Ovary (tissue), 9 donors: ENCODE measurements around the gene SUSD2. TPM values are rescaled to one million over a fixed set of nuclear protein-coding genes. Genes with fewer than 3 reads are reported as not detected.

Source experiments
- DNase-seq, 5 donors: peaks; one replicate each; pipeline ENCODE4 v3.0.0-alpha.2; 2019 to 2020
- H3K27ac ChIP-seq, 2 donors: fragments of 200-600 bp; one replicate each; pipeline versions ENCODE4 v1.5.1 to v1.8.0; 2019 to 2022
- H3K27me3 ChIP-seq: fragments of 200-600 bp; one replicate; pipeline ENCODE4 v1.8.0; 2022
- H3K36me3 ChIP-seq: fragments of 200-600 bp; sonication (generic); one replicate; pipeline ENCODE4 v1.5.1; 2019
- H3K4me1 ChIP-seq: one replicate; pipeline ENCODE4 v1.8.1; 2013; ENCODE audit warnings: mild to moderate bottlenecking, moderate library complexity; ENCODE audit not compliant: insufficient read depth
- H3K4me3 ChIP-seq: fragments of 200-600 bp; sonication (generic); one replicate; pipeline ENCODE4 v1.5.1; 2017
- H3K9me3 ChIP-seq, 2 donors: fragments of 200-600 bp in 1 of 2; sonication (generic) in 1 of 2; one replicate each; pipeline versions ENCODE4 v1.5.1 to v1.8.1; 2013 to 2019; ENCODE audit warnings: mild to moderate bottlenecking in 1 of 2, moderate library complexity in 1 of 2
- EP300 ChIP-seq: sonication (generic); formaldehyde crosslinking; IDR thresholded peaks from one replicate; pipeline ENCODE4 v1.6.1; 2017; ENCODE audit warnings: antibody characterized with exemption
- POLR2A ChIP-seq: fragments of 450-650 bp; IDR thresholded peaks from one replicate; pipeline ENCODE4 v1.6.1; 2017; ENCODE audit warnings: antibody characterized with exemption, mild to moderate bottlenecking, moderate library complexity
- WGBS, 3 donors: extraction: QIAGEN DNeasy Blood & Tissue Kit in 1 of 3; methylation state at CpG; one replicate each; pipeline versions ENCODE4 v1.1.5 to v1.1.7; 2013 to 2017; 5-methylcytosine and 5-hydroxymethylcytosine counted together
- intact Hi-C, 4 donors: fragments of 100-400 bp; cut with DNase I; formaldehyde crosslinking; loops; one replicate each; pipeline versions ENCODE4 v1.11.0 to v1.15.1; 2022 to 2023
- polyA plus RNA-seq, 2 donors: library from polyadenylated mRNA; stranded (reverse); fragments of 200-250 nt in 1 of 2; fragments of 350-450 nt in 1 of 2; fragmentation: Illumina TruSeq in 1 of 2; extraction: RNeasy Lipid Tissue Mini Kit (QIAGEN cat#74804) in 1 of 2; gene quantifications; one replicate each; pipeline ENCODE4 v1.2.3, GENCODE V29; 2013 to 2014
- total RNA-seq, 7 donors: library from RNA; depleted of rRNA in 2 of 7; stranded (reverse); fragments of >200 nt in 2 of 7; fragmentation: NEBNext Ultra II Directional in 3 of 7; extraction: Animal tissue kit (Norgen Biotek cat#: 25700) in 3 of 7; gene quantifications; one replicate each; pipeline versions ENCODE4 v1.1.0 to v1.2.4, GENCODE V29; 2016 to 2023
- TF ChIP-seq, protein P1 (sequence below), 3 donors: fragments of 450-650 bp in 2 of 3; fragments of 200-600 bp in 1 of 3; IDR thresholded peaks; one replicate each; pipeline versions ENCODE4 v1.5.1 to v1.8.0; 2016 to 2022; ENCODE audit warnings: antibody characterized with exemption in 3 of 3, mild to moderate bottlenecking in 1 of 3
- donor health status: DM: no; HTN: no; CAD: no; lungs with moderate emphysema.
- donor health status: DM: no; HTN: no; CAD: no.
- donor health status: Bipolar disorder and iron deficiency.
- donor health status: DM: yes; HTN: yes; CAD: no.
- donor health status: DM: no; HTN: no; CAD: no.
- donor health status: DM: yes; HTN: yes; CAD: no.

SUSD2 gene
- total and polyA plus RNA-seq, 9 donors, result 0.45 to 4.1 (median 2.6) TPM

DNA sequence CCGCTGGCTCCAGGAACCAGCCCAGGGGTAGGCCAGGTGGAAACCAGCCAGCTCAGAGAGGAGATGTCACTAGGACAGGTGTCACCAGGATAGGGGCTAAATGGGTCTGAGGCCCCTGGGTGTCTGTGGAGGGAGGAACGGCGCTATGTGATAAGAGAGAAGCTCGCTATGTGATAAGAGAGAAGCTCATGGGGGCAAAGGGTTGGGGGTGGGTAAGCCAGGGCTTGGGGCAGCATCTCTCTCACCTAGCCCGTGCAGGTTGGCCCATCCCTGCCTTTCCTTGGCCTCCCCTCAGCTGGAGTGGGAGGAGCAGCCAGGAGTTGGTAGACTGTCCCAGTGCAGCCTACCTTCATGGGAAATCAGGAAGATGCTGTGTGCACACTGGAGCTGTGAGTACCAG, 26.5 kb upstream of the SUSD2 start:
- no peaks in the 10 kb centered on the region for H3K27me3 ChIP-seq
- no peak overlapping the region for H3K4me3 ChIP-seq
- no peaks in the 10 kb centered on the region for H3K9me3 ChIP-seq
- intact Hi-C loops, result loop anchor here in 2 of 4 donors (5.0 to 10.0 kb wide), 2 partner anchors 48 to 50 kb away; no protein-coding TSS in a partner anchor
- no peaks in the 10 kb centered on the region for H3K36me3 ChIP-seq
- TF ChIP-seq EP300 (no peak), POLR2A (no peak)
- TF ChIP-seq, protein P1, sequence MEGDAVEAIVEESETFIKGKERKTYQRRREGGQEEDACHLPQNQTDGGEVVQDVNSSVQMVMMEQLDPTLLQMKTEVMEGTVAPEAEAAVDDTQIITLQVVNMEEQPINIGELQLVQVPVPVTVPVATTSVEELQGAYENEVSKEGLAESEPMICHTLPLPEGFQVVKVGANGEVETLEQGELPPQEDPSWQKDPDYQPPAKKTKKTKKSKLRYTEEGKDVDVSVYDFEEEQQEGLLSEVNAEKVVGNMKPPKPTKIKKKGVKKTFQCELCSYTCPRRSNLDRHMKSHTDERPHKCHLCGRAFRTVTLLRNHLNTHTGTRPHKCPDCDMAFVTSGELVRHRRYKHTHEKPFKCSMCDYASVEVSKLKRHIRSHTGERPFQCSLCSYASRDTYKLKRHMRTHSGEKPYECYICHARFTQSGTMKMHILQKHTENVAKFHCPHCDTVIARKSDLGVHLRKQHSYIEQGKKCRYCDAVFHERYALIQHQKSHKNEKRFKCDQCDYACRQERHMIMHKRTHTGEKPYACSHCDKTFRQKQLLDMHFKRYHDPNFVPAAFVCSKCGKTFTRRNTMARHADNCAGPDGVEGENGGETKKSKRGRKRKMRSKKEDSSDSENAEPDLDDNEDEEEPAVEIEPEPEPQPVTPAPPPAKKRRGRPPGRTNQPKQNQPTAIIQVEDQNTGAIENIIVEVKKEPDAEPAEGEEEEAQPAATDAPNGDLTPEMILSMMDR (IDR thresholded peaks at IDR 0.05), result no peak
- no peak for DNase-seq
- WGBS, 3 donors, result 91 to 93% (median 92%) methylated on average over 5 of the region's 5 CpGs
- peaks cover 13% of the 10 kb centered on the region for H3K4me1 ChIP-seq
- no peak overlapping the region for H3K27ac ChIP-seq

DNA sequence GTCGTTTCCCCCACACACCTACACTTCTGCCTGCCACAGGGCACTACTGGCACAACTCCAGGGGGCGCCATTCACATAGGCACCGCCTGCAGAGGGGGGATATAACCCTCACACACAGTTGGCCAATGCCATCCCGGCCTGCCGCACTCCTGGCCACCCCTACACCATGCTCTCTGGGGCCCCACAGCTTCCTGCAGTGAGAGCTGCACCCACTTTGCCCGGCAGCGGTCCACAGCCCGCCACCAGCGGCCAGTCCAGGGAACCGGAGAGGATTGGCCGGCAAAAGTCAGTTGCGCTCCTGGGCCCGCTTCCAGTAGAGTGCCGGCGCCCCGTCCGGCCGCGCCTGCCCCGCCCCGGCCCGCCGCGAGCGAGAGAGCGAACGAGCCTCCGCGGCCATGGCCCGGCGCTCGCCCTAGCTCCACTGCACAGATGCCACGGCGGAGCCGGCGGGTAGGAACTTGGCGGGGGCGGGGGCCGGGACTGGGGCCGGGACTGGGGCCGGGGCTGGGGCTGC, 25.6 kb upstream of the SUSD2 start:
- H3K4me1 ChIP-seq, result peaks cover 13% of the 10 kb centered on the region
- 1 to 2% (median 1%) methylated on average over 32 to 41 of the region's 41 CpGs for WGBS, 3 donors

DNA sequence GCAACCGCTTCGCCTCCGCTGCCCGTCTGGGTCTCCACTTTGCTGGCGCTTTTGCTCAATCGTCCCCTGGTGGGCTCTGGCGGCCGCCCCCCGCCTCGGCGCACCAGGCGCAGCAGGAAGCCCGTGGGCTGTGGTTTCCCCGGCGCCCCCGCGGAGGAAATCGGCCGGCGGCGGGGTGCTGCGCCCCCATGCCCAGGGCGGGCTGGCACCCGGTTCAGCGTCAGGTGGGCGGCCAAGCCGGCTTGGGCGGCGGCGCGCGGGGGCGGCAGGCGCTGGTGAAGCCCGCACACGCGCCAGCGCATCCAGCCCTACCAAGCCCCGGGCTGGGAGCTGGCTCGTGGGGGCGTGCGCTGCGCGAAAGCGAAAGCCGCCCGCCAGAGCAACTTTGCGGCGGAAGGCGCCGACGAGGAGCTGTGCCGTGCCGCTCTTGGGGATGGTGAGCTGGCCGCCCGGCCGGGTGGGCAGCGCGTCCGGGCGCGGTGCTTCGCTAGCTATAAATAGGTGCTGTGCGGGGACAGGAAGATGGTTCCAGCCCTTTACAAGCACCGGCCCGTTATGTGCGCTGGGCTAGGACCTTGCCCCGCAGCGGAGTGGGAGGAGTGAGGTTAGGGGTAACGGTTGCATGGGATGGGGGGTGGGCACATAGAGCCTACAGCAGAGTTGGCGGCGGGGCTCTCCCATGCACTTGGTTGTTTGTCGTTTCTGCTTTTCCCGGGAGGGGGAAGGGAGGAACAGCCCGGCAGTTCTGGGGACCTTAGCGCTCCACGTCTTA, 25.0 kb upstream of the SUSD2 start:
- no peaks in the 10 kb centered on the region for H3K9me3 ChIP-seq
- peaks cover 13% of the 10 kb centered on the region for H3K4me1 ChIP-seq
- H3K27me3 ChIP-seq, result no peaks in the 10 kb centered on the region
- no peaks in the 10 kb centered on the region for H3K36me3 ChIP-seq
- TF ChIP-seq POLR2A, result no peak
- TF ChIP-seq, protein P1 (IDR thresholded peaks at IDR 0.05), result no peak
- no peak for TF ChIP-seq EP300
- WGBS, 3 donors, result 0 to 1% (median 1%) methylated on average over 43 to 77 of the region's 77 CpGs
- peak overlapping the region; percentile 8 to 78 for H3K27ac ChIP-seq
- DNase-seq, result peak in 3 of 5 donors; percentile 43 to 62 (median 59)
- peak overlapping the region; percentile 75 for H3K4me3 ChIP-seq
- intact Hi-C loops, result loop anchor here in 2 of 4 donors (5.0 to 10.0 kb wide), 2 partner anchors 49 to 52 kb away; no protein-coding TSS in a partner anchor

More for the DNA sequence above, 25.6 kb upstream of the SUSD2 start:
- Histone ChIP-seq H3K4me3 (peak overlapping the region; percentile 75), H3K36me3 (no peaks in the 10 kb centered on the region), H3K27me3 (no peaks in the 10 kb centered on the region), H3K27ac (peak overlapping the region in 1 of 2 donors; percentile 78), H3K9me3 (no peaks in the 10 kb centered on the region)
- DNase-seq, result peak; percentile 82 to 90 (median 86)
- intact Hi-C loops, result loop anchor here in 2 of 4 donors (5.0 to 10.0 kb wide), 2 partner anchors 48 to 51 kb away; no protein-coding TSS in a partner anchor
- no peak for TF ChIP-seq POLR2A
- TF ChIP-seq, protein P1 (IDR thresholded peaks at IDR 0.05), result peak; percentile 42 to 50 (median 49)

DNA sequence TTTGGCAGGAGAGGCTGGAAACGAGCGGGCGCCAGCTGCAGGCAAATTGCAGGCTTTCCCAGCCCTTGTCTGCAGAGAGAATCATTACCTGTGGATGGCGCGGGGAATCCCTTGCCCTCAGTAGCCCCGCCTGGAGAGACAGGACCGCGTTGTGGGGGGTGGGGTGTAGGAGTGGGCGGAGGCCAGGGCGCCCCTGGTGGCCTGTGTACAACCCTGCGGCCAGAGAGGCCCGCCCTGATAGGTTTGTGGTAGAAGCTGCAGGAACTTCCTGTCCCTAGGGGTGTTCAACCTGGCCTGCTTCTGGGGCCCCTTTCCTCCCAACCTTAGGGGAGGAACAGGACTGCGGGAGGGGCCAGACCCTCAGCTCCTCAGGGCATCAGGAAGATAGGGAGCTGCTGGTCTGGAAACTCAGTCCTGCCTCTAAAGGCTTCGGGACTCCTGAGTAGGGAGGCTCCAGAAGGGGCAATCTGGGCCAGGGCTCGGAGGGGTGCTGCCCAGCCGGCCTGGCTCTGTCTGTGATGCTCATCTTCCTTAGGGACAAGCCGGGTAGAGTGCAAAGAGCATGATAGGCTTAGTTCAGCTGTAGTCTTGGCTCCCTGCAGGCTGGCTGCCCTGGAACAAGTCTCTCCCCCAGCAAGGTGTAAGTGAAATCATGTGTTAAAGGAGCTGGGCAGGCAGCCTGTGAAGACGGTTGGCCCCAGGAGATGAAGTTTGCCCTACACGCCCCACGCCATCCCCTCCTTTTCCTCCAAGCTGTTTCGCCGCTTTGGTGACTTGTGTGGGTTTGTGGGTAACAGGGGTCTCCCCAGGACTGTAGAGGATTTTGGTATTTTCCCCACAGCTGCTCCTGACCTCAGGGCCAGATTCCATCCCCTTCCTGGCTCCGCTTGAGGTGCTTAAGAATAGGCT, 24.1 kb upstream of the SUSD2 start:
- WGBS, 3 donors, result 15 to 20% (median 19%) methylated on average over 23 of the region's 23 CpGs
- H3K27ac ChIP-seq, result peak overlapping the region; percentile 16 to 78
- TF ChIP-seq, protein P1 (IDR thresholded peaks at IDR 0.05), result peak; percentile 76 to 80 (median 76)
- no peak for TF ChIP-seq POLR2A
- H3K9me3 ChIP-seq, result no peaks in the 10 kb centered on the region
- H3K36me3 ChIP-seq, result no peaks in the 10 kb centered on the region
- intact Hi-C loops, result loop anchor here in 2 of 4 donors (5.0 to 10.0 kb wide), 2 partner anchors 50 to 52 kb away; no protein-coding TSS in a partner anchor
- H3K4me3 ChIP-seq, result peak overlapping the region; percentile 75
- peaks cover 13% of the 10 kb centered on the region for H3K4me1 ChIP-seq
- DNase-seq, result peak; percentile 75 to 84 (median 80)
- H3K27me3 ChIP-seq, result no peaks in the 10 kb centered on the region
